Right atrium auricular region (tissue), 2 donors: ENCODE measurements around the gene NCOA5. TPM values are rescaled to one million over a fixed set of nuclear protein-coding genes. Genes with fewer than 3 reads are reported as not detected.

Experiments
- DNase-seq: peaks from one replicate; pipeline ENCODE4 v3.0.0-alpha.2; 2019; ENCODE audit warnings: low spot score
- H3K27ac ChIP-seq, 2 donors: fragments of 200-600 bp; sonication (generic); 1 replicate in 1 of 2; 2 replicates in 1 of 2; pipeline ENCODE4 v1.5.1; 2016 to 2019
- H3K27me3 ChIP-seq, 2 donors: fragments of 200-600 bp; sonication (generic); one replicate each; pipeline versions ENCODE4 v1.5.1 to v1.6.0; 2017 to 2019
- H3K36me3 ChIP-seq: fragments of 200-600 bp; sonication (generic); one replicate; pipeline ENCODE4 v1.5.1; 2016
- H3K4me1 ChIP-seq, 2 donors: fragments of 200-600 bp; sonication (generic); one replicate each; pipeline versions ENCODE4 v1.5.1 to v1.6.0; 2017 to 2019
- H3K4me3 ChIP-seq, 2 donors: fragments of 200-600 bp; sonication (generic); 1 replicate in 1 of 2; 2 replicates in 1 of 2; pipeline ENCODE4 v1.5.1; 2017 to 2019; ENCODE audit warnings: mild to moderate bottlenecking in 1 of 2, moderate library complexity in 1 of 2
- H3K9me3 ChIP-seq, 2 donors: fragments of 200-600 bp; sonication (generic); one replicate each; pipeline ENCODE4 v1.5.1; 2019
- total RNA-seq, 2 donors: library from RNA; depleted of rRNA; stranded (reverse); fragments of >200 nt; gene quantifications; one replicate each; pipeline ENCODE4 v1.1.0, GENCODE V29; 2016
- TF ChIP-seq, protein P1 (sequence below), 2 donors: fragments of 200-600 bp; sonication (generic); IDR thresholded peaks; one replicate each; pipeline ENCODE4 v1.5.1; 2019; ENCODE audit warnings: antibody characterized with exemption in 2 of 2

NCOA5 gene
- total RNA-seq, 2 donors from 2014 or later, result 17.8 to 23.3 TPM

- Histone ChIP-seq H3K36me3 (no peaks in the 10 kb centered on the region), H3K4me3 (no peak overlapping the region), H3K9me3 (no peaks in the 10 kb centered on the region), H3K27ac (no peak overlapping the region), H3K27me3 (no peaks in the 10 kb centered on the region), H3K4me1 (no peaks in the 10 kb centered on the region)
- DNase-seq, result no peak
- TF ChIP-seq, protein P1, sequence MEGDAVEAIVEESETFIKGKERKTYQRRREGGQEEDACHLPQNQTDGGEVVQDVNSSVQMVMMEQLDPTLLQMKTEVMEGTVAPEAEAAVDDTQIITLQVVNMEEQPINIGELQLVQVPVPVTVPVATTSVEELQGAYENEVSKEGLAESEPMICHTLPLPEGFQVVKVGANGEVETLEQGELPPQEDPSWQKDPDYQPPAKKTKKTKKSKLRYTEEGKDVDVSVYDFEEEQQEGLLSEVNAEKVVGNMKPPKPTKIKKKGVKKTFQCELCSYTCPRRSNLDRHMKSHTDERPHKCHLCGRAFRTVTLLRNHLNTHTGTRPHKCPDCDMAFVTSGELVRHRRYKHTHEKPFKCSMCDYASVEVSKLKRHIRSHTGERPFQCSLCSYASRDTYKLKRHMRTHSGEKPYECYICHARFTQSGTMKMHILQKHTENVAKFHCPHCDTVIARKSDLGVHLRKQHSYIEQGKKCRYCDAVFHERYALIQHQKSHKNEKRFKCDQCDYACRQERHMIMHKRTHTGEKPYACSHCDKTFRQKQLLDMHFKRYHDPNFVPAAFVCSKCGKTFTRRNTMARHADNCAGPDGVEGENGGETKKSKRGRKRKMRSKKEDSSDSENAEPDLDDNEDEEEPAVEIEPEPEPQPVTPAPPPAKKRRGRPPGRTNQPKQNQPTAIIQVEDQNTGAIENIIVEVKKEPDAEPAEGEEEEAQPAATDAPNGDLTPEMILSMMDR (IDR thresholded peaks at IDR 0.05), result no peak
Measured at GRCh38 chr20:46046588-46047310, 43.0 kb downstream of the NCOA5 start.

DNA sequence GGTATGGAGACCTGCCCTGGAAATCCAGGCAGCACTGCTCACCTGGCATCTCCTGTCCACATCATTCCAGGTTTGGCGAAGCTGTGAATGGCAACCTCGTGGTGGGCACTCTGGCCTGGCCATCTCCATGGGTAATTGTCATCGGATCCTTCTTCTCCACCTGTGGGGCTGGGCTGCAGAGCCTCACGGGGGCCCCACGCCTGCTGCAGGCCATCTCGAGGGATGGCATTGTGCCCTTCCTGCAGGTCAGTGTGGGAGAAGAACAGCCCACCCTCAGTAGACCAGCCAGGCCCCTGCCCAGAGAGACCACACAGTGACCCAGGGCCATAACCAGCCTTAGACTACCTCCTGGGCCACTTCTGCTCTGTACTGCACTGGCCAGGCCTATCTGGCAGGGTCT is 44.9 kb downstream of the NCOA5 start:
- no peak overlapping the region for H3K4me3 ChIP-seq
- H3K4me1 ChIP-seq, result no peaks in the 10 kb centered on the region
- H3K27me3 ChIP-seq, result no peaks in the 10 kb centered on the region
- H3K9me3 ChIP-seq, result no peaks in the 10 kb centered on the region
- no peak for DNase-seq
- H3K27ac ChIP-seq, result no peak overlapping the region
- H3K36me3 ChIP-seq, result no peaks in the 10 kb centered on the region
- TF ChIP-seq, protein P1 (IDR thresholded peaks at IDR 0.05), result no peak

GRCh38 chr20:46043556-46043955 is 46.2 kb downstream of the NCOA5 start:
- Histone ChIP-seq H3K4me3 (no peak overlapping the region), H3K27ac (no peak overlapping the region), H3K9me3 (no peaks in the 10 kb centered on the region), H3K4me1 (no peaks in the 10 kb centered on the region), H3K36me3 (no peaks in the 10 kb centered on the region), H3K27me3 (no peaks in the 10 kb centered on the region)
- TF ChIP-seq, protein P1 (IDR thresholded peaks at IDR 0.05), result no peak
- DNase-seq, result no peak

DNA sequence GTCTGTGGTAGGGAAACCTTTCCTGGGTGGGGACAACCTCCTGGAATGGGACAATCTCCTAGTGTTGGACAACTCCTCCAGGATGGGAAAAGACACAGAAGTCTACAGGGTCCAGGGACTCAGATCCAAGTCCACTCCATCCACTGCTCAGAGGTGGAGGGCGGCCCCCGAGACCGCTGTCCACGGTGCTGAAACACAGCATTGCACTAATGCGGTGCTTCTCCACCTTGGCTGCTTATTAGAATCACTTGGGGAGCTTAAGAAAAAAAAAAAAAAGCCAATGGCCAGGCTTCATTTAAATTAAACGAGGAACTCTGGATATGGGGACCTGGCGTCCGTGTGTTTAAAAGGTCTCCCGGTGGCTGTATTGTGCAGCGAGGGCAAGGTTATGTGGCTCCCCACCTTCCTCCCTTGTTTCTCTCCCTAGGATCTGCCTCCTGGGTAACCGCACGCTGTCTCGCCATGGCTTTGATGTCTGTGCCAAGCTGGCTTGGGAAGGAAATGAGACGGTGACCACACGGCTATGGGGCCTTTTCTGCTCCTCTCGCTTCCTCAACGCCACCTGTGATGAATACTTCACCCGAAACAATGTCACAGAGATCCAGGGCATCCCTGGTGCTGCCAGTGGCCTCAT is 48.7 kb downstream of the NCOA5 start:
- no peaks in the 10 kb centered on the region for H3K9me3 ChIP-seq
- H3K4me3 ChIP-seq, result no peak overlapping the region
- TF ChIP-seq, protein P1 (IDR thresholded peaks at IDR 0.05), result no peak
- no peaks in the 10 kb centered on the region for H3K4me1 ChIP-seq
- no peak overlapping the region for H3K27ac ChIP-seq
- H3K27me3 ChIP-seq, result no peaks in the 10 kb centered on the region
- H3K36me3 ChIP-seq, result no peaks in the 10 kb centered on the region
- no peak for DNase-seq

DNA sequence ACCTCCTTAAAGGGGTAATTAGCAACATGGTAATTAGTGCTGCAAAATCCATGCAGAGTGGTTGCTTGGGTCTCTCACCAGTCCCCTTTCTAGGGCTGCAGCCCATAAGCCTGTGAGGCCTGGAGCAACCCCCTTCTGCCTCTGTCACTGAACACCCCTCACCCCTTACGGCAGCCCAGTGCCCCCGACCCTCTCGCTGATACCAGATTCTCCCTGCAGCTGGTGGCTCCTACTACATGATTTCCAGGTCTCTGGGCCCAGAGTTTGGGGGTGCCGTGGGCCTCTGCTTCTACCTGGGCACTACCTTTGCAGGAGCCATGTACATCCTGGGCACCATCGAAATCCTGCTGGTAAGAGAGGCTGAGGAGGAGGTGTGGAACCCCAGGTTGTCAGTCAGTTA is 52.7 kb downstream of the NCOA5 start:
- H3K27me3 ChIP-seq, result peaks cover 3% of the 10 kb centered on the region in 2 donors
- no peaks in the 10 kb centered on the region for H3K36me3 ChIP-seq
- no peak overlapping the region for H3K27ac ChIP-seq
- no peaks in the 10 kb centered on the region for H3K9me3 ChIP-seq
- peaks cover 0 to 2% of the 10 kb centered on the region in 2 donors for H3K4me1 ChIP-seq
- TF ChIP-seq, protein P1 (IDR thresholded peaks at IDR 0.05), result no peak
- H3K4me3 ChIP-seq, result no peak overlapping the region
- no peak for DNase-seq
